Lower leg skin (tissue), 3 donors: ENCODE results near the gene ZNF808.

Source experiments
- POLR2A ChIP-seq, 2 donors: fragments of 450-650 bp; IDR thresholded peaks; one replicate each; pipeline ENCODE4 v1.6.1; 2016 to 2017; ENCODE audit warnings: antibody characterized with exemption in 2 of 2, mild to moderate bottlenecking in 1 of 2, moderate library complexity in 1 of 2
- TF ChIP-seq, protein P1 (sequence below), 3 donors: fragments of 450-650 bp; IDR thresholded peaks; one replicate each; pipeline ENCODE4 v1.5.1; 2016; ENCODE audit warnings: antibody characterized with exemption in 3 of 3, mild to moderate bottlenecking in 3 of 3, moderate library complexity in 2 of 3

DNA sequence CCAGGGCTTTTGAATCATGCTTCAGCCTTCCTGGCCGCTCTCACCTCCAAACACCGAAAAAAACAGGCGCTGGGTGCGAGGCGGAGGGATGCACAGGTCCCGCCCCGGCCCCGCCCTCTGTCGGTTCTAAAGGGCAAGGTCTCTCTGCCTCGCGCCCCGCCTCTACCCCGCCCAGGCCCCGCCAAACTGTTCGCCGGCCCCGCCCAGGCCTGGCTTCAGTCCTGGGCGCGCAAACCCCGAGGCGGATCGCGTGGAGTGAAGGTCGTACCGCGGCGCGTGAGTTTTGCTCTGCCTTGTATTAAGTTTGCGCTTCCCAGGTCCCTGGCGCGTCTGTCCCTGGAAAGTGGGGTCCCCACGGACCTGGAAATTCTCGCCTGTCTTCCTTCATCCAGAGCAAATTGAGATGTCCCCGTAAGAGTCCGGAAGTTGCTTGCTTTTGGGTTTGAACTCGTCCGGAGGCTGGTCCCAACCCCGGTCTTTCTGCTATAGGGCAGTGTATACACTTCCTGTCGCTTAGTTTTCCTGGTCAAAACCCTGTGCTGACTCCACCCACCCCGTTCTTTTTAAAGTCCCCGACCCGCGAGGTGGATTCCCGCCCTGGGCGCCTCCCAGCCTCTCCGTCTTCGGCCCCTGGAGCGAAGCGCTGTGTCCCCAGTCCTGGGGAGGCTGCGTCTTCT is 8.4 kb downstream of the ZNF808 start:
- TF ChIP-seq POLR2A (IDR thresholded peaks at IDR 0.05), result no peak
- TF ChIP-seq, protein P1, sequence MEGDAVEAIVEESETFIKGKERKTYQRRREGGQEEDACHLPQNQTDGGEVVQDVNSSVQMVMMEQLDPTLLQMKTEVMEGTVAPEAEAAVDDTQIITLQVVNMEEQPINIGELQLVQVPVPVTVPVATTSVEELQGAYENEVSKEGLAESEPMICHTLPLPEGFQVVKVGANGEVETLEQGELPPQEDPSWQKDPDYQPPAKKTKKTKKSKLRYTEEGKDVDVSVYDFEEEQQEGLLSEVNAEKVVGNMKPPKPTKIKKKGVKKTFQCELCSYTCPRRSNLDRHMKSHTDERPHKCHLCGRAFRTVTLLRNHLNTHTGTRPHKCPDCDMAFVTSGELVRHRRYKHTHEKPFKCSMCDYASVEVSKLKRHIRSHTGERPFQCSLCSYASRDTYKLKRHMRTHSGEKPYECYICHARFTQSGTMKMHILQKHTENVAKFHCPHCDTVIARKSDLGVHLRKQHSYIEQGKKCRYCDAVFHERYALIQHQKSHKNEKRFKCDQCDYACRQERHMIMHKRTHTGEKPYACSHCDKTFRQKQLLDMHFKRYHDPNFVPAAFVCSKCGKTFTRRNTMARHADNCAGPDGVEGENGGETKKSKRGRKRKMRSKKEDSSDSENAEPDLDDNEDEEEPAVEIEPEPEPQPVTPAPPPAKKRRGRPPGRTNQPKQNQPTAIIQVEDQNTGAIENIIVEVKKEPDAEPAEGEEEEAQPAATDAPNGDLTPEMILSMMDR (IDR thresholded peaks at IDR 0.05), result no peak
